ENCODE data around the gene AFG1L.
A peak's percentile ranks its signal among the peaks of the same experiment; 100 is the strongest.
"Not testable (repeated sequence)": the region's sequence is repeated elsewhere in the genome, so short reads cannot be mapped to it uniquely, and the experiment has no call there.

Gene AFG1L

DNA sequence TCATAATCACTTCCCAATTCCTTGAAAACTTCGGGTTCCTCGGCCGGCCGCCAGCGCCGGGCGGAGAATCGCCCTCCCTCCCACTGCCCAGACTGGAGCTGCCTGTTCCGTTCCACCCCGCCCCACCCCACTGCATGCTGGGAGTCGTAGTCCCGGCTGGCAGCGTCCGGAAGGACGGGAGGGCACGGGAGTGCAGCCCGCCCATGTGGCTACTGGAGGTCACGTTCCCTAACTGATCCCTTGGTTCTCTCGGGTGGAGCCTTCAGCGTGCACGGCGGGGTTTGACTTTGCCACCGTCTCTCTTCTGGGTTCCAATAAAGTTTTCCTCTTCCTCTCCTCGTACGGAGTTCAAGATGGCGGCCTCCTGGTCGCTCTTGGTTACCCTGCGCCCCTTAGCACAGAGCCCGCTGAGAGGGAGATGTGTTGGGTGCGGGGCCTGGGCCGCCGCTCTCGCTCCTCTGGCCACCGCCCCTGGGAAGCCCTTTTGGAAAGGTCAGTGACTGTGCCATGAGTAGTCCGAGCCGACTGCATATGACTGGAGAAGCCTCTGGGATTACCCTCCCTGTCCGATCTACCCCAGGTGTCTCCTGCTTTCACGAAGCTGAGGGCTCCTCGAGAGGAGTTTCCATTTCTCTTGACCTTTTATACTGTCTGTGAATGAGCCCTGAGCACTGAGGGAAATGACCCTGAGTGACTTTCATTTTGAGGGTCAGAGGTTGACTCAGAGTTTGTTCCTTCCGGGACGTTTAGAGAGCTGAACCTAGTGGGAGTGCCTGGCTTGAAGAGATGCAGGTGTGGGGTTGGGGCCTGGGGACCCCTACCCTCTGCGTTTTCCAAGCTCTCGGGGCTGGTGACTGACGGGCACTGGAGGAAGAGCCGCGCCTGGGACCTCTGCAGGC lies at the start of gene AFG1L:
TSS of gene AFG1L (plus strand) at position 328 of the 899 bp plus-strand sequence. CDS start at position 354, 26 bp downstream.
- peak; percentile 74 to 79 for DNase-seq (ENCODE audit: low read depth in 2 of 2)

DNA sequence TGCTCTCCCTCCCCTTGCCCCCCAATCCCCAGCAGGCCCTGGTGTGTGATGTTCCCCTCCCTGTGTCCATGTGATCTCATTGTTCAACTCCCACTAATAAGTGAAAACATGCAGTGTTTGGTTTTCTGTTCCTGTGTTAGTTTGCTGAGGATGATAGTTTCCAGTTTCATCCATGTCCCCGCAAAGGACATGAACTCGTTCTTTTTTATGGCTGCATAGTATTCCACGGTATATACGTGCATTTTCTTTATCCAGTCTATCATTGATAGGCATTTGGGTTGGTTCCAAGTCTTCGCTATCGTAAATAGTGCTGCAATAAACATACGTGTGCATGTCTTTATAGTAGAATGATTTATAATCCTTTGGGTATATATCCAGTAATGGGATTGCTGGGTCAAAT lies 49.8 kb upstream of the AFG1L start:
- DNase-seq (ENCODE audit: low read depth in 2 of 2), result not testable (repeated sequence)

DNA sequence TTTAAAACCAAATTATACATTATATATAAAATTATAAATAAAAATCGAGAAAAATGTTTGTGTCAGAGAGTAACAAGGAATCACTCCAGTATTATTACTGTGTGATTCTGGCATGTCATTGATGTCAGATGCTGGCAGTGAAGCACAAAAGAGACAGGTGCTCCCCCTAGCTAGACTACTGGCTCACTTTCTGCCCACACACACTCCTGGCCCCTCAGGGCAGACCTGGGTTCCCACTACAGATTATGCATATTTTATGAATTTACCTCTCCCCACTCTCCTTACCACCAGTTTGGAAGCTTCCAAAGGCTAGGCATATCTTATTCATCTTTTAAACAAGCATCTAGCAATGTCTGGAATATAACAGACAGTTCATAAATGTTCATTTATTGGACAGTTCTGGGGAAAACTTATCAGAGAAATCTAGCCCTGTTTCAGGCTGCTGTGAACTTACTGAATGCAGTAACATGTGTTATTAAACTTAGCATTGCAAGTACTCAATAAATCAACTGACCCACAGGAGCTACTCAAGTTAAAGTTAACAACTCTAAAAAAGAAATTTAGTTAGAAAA lies 46.8 kb upstream of the AFG1L start:
- no peak for DNase-seq (ENCODE audit: low read depth in 2 of 2)

DNA sequence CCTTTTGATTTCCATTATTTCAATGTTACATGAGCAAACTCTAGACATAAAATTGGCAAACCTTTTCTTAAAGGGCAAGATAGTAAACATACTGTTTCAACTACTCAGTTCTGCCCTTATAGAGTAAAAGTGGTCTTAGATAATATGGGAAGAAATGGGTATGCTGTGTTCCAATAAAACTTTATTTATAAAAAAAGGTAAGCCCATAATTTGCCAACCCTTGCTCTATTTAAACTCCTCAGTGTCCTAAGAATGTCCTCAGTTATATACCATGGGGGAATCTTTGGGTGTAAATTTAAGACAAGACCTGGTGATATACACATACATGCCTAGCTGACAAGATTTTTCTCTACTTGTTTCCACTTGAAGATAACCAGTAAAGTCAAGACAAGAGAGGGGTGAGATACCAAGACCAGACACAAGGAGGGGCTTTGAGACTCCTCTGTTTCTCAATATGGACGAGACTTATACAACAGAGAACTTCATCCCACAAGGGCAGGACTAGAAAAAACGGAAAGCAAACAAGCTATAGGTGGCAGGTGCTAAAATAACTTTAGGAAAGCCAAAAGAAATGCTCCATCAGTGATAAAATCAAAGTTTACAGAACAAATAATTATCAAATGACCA lies 44.5 kb upstream of the AFG1L start:
- DNase-seq (ENCODE audit: low read depth in 2 of 2), result no peak

DNA sequence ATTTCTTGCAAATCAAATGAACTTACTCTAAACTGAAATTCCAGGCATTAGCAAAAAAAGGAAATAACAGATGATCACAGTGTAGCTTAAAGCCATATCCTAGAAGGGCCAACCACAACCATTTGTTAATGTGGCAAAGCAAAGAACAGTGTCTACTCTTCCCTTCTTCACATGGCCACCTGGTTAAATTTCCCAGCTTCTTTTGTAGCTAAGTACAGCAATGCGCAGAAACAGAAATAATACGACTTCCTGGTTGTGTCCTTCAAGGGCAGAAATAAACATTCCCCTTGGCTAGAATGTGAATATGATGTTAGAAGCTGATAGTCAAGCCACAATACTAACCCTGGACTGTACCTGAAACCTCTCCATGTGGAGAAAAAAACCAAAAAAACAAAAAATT lies 43.6 kb upstream of the AFG1L start:
- DNase-seq (ENCODE audit: low read depth in 2 of 2), result no peak

DNA sequence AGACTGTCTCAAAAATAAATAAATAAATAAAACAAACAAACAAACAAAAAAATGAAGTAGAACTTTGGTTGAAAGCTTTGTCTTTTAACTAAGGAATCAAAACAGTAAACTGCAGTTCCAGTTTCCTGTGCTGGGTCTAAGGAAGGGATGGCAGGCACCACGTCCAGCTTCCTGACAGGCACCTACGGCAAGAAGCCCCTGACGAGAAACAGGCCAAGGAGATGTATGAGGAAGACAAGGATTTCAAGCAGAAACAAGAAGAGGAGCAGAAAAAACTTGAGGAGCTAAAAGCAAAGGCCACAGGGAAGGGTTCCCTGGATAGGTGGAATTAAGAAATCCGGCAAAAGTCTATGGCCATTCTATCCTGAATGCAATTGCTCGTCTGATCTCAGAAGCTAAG lies 42.8 kb upstream of the AFG1L start:
- DNase-seq (ENCODE audit: low read depth in 2 of 2), result no peak

DNA sequence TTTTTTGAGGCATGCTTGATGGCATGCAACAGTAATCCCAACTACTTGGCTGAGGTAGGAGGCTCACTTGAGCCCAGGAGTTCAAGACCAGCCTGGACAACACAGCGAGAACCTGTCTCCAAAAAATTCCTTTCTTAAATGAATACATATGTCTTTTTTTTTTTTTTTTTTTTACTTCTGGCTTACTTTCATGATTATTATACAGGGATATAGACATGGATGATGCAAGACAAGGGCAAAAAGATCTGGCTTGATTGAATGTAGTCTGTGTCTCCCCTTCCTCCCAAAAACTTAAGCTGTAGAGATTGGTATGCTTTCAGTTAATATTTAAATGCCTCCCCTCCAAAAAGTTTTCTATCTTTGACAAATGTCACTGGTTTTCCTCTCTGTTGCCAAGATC lies 41.6 kb upstream of the AFG1L start:
- no peak for DNase-seq (ENCODE audit: low read depth in 2 of 2)

DNA sequence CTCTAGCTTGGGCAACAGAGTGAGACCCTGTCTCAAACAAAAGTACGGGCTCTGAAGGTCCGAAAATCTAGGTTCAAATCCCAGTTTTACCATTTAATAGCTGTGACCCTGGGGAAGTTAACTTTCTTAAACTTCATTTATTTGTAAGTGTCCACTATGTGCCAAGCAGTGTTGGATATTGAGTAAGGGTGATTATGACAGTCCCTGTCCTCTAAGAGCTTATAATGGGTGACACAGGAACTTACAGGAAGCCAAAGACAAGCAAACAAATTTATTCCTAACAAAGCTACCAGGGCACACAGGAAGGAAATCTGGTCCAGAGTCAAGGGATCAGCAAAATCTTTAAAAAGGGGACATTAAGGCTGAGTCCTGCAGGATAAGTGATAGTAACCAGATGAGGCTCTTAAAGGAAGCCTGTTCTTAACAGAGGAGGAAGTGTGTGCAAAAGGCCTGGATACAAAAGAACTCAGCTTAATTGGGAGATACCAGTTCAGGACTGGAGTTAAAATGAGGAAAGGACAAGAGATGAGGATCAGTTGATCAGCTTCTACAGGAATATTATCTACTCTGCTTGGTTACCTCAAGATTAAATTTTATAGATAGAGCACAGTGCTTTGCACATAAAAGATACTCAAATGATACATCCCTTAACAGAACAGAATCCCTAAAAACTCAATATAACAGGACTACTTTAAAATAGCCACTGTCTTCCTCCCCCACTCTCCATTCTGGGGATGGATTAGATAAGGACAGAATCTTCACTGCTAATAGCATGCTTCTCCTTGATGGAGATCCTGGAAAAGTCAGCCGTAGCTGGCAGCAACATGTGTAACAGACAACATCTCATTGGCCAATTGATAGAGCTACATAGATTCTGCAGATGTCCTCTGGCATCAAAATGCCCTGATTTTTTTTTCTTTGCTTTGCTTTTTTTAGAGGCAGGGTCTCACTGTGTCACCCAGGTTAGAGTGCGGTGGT lies 40.1 kb upstream of the AFG1L start:
- DNase-seq (ENCODE audit: low read depth in 2 of 2), result no peak

DNA sequence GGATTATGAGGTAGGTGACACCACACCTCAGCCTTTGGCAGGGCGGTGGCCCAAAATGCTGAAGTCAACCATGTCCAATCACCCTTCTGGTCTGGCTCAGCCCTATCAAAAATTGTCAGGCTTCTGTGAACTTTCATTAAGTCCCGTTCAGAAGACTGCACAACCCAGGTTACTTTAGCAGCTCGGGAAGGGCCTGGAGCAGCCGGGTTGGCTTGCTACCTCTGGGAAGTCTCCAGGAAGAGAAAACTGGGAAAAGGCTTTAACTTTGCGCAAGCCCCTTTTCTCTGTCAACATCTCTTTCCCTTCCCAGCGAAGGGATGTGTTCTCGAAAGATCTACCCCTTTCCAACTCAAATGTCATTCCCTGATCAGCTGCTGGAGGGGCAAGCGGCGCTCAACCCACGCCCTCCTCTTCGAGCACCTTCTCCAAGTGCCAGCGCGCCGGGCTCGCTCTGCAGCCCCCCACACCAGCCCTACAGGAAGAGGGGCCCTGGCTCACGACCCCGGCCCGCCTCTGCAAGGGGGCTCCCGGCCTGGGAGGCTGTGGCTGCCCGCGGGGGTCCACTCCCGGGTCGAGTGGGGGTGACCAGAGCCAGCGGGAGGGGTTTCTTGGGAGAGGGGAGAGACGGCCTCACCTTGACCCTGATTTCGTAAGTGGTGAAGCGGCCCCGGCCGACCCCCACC lies 34.6 kb upstream of the AFG1L start:
- no peak for DNase-seq (ENCODE audit: low read depth in 2 of 2)

DNA sequence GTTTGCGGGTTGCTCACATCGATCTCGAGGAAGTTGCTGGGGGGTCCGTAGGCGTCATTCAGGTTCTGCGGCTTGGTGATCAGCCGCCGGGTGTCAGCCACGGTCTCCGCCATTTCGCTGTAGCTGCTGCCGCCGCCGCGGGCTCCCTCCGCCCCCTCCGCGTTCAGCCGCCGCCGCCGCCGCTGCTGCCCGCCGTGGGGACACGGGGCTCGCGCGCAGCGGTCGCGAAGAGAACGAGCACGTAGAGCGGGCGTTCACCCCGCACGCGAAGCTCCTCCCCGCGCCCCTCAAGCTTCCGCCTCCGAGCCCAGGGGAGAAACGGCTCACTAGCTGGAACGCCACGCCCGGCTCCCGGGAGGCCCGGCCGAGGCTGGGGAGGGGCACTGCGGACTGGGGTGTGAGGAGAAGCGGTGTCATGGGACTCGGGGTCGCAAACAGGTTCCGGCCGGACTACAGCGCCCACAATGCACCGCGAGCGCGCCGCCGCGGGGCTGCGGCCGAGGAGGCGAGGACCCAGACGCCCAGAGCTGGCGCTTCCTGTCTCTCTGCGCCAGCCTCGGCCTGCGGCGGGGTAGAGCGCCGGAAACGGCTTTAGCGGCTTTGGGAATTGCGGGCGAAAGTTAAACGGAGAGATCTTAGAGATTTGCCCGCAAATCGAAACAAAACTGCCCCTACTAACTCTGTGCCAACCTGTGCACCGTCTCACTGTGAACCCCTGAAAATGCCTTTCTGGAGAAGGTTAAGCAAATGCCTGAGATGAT lies 33.9 kb upstream of the AFG1L start, which contains the start of gene SNX3:
TSS of gene SNX3 (minus strand) at position 232 of the 761 bp plus-strand sequence. CDS start at position 113, 119 bp downstream.
- peak; percentile 72 to 76 for DNase-seq (ENCODE audit: low read depth in 2 of 2)

DNA sequence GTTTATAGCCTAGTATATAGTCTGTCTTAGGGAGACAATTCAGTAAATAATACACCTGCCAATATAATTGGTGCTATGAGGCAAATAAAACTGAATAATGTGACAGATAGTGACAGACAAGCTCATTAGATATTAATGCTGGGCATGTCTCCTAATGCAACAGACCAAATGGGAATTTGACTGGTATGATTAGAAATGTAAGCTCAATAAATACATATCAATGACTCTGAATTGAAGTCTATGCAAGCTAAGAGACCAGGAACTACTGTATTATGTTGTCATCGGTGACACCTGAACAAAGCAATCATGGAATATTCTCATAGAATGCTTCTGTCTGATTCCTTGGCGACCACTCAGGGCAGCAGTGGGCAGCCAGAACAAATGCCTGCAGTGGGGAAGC lies 31.5 kb upstream of the AFG1L start:
- DNase-seq (ENCODE audit: low read depth in 2 of 2), result no peak

DNA sequence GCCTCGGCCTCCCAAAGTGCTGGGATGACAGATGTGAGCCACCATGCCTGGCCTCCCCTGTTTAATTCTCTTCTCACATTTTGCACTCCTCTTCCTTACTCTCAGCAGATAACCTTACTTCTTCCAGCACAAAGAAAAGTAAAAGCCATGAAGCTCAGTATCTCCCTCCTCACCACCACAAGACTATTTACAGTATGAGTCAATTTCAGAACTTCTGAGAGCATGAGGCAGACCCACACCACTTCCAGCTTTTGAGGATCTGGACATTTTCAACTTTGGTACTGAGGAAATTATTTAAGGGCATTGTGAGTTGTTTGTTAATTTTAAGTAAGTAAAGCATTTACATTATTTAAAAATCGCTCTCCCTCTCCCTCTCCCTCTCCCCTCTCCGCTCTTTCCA lies 26.0 kb upstream of the AFG1L start:
- DNase-seq (ENCODE audit: low read depth in 2 of 2), result no peak

DNA sequence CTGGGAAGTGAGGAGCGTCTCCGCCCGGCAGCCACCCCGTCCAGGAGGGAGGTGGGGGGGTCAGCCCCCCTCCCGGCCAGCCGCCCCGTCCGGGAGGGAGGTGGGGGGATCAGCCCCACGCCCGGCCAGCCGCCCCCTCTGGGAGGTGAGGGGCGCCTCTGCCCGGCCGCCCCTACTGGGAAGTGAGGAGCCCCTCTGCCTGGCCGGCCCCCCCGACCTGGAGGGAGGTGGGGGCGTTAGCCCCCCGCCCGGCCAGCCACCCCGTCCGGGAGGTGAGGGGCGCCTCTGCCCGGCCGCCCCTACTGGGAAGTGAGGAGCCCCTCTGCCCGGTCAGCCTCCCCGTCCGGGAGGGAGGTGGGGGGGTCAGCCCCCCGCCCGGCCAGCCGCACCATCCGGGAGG lies 24.9 kb upstream of the AFG1L start:
- DNase-seq (ENCODE audit: low read depth in 2 of 2), result not testable (repeated sequence)

DNA sequence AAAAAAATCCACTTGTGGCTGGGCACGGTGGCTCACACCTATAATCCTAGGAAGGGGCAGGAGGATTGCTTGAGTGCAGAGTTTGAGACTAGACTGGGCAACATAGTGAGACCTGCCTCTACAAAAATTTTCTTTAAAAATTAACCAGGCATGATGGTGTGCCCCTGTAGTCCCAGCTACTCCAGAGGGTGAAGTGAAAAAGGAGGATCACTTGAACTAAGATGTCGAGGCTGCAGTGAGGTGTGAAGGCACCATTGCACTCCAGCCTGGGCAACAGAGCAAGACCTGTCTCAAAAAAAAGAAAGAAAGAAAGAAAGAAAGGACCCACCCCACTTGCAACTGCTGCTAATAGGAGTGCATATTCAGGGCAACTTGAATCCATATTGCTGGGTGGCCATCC lies 20.3 kb upstream of the AFG1L start:
- no peak for DNase-seq (ENCODE audit: low read depth in 2 of 2)

DNA sequence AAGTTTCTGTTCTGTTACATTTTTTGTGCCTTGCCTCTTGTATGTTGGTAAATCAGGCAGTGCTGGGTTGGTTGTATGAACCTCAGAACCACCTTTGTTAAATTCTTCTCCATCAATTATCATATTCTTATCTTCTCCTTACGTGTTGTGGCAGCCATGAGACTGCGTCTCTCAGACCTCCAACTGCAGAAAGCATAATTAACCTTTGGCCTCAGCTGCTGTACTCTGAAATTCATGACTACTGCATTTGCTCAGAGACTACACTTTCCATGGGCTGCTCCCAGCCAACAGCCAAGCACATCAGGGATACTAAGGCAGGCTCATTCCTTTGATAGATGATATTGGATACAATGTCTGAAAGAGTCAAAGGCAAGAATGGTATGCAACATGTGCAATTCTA lies 18.9 kb upstream of the AFG1L start:
- no peak for DNase-seq (ENCODE audit: low read depth in 2 of 2)

DNA sequence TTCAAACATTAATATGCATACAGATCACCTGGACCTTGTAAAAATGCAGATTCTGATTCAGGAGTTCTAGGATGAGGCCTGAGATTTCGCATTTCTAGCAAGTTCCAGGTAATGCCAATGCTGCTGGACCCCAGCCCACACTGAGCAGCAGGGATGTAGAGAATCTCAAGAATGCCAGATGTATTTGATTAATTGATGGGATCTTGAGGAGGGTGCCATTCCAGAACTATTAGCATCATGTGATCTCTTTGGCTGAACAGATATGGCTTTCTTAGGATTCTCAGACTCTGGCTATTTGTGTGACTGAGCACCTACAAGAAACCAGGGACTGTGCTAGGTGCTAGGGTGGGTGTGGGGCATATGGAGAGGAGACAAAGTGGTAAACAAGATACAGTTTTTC lies 17.6 kb upstream of the AFG1L start:
- no peak for DNase-seq (ENCODE audit: low read depth in 2 of 2)

DNA sequence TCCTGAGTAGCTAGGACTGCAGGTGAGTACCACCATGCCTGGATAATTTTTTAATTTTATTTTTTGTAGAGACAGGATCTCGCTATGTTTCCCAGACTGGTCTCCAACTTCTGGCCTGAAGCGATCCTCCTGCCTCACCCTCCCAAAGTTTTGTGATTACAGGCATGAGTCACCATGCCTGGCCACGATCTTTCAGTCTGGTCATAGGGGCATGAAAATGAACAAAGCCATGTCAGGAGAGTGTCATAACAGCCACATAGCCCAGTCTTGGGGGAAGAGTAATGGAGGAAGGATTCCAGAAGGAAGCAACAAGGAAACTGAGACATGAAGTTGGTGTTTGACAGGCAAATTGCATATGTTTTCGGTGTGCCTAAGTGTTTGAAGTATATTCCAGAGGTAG lies 17.0 kb upstream of the AFG1L start:
- DNase-seq (ENCODE audit: low read depth in 2 of 2), result no peak

DNA sequence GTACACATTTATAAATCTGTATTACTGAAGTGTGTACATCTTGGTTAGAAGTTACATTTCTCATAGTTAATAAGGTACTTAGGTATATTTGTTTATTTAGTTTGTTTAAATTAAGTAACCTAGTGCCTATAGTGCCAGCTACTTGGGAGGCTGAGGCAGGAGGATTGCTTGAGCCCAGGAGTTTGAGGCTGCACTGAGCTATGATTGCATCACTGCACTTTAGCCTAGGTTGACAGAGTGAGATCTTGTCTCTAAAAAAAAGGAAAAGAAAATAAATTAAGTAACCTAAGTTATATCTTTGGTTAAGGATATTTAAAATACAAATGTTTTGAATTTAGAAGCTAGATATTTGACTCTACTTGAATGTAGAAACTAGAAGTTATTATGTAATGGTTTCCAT lies 9.5 kb upstream of the AFG1L start:
- DNase-seq (ENCODE audit: low read depth in 2 of 2), result no peak

DNA sequence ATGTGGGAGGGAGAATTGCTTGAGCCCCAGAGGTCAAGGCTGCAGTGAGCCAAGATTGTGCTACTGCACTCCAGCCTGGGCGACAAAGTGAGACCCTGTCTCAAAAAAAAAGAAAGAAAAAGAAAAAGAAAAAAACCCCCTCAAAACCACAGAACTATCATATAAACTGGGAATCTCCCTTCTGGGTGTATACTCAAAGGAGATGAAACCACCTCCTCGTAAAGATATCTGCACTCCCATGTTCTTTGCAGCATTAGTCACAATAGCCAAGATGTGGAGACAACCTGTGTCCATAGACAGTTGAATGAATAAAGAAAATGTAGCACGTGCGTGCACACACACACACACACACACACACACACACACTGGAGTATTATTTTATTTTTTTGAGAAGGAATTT lies 8.5 kb upstream of the AFG1L start:
- DNase-seq (ENCODE audit: low read depth in 2 of 2), result no peak

DNA sequence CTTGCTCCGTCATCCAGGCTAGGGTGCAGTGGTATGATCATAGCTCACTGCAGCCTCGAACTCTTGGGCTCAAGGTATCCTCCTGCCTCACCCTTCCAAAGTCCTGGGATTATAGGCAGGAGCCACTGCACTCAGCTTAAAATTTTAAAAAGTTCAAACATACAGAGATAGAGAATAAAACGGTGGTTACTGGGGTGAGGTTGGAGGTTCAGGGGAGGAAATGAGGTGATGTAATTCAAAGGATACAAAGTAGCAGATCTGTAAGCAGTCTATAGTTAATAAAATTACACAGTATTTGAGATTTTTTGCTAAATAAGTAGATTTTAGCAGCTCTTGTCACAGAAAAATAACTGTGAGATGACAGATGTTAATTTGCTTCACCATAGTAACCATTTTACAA lies 7.5 kb upstream of the AFG1L start:
- DNase-seq (ENCODE audit: low read depth in 2 of 2), result no peak

Measured in stimulated activated CD8-positive, alpha-beta memory T cell treated with anti-CD3 and anti-CD28 coated beads, Interleukin-2, amount 100 ng/mL, for 1 hour (primary cell).